Activated CD4-positive, alpha-beta T cell treated with anti-CD3 and anti-CD28 coated beads, Interleukin-2, amount 10 ng/mL, durations not matched to agents 24 days and 14 days (primary cell): ENCODE data around the gene B4GALNT1. TPM values are rescaled to one million over a fixed set of nuclear protein-coding genes. Genes with fewer than 3 reads are reported as not detected.
"Not testable (repeated sequence)": the region's sequence is repeated elsewhere in the genome, so short reads cannot be mapped to it uniquely, and the experiment has no call there.

Source experiments
- DNase-seq: peaks from one replicate; pipeline ENCODE4 v3.0.0; 2022
- H3K27ac Mint-ChIP-seq: one replicate; pipeline ENCODE4 v1.8.0; 2022; ENCODE audit warnings: mild to moderate bottlenecking, mixed read lengths
- H3K27me3 Mint-ChIP-seq: one replicate; pipeline ENCODE4 v1.8.0; 2022; ENCODE audit warnings: mixed read lengths
- H3K36me3 Mint-ChIP-seq: one replicate; pipeline ENCODE4 v1.8.0; 2022; ENCODE audit warnings: low read depth, mild to moderate bottlenecking, mixed read lengths
- H3K4me1 Mint-ChIP-seq: one replicate; pipeline ENCODE4 v1.8.0; 2021; ENCODE audit warnings: mixed read lengths
- H3K4me3 Mint-ChIP-seq: one replicate; pipeline ENCODE4 v1.8.0; 2022; ENCODE audit warnings: mild to moderate bottlenecking, moderate library complexity, mixed read lengths
- H3K9me3 Mint-ChIP-seq: one replicate; pipeline ENCODE4 v1.8.0; 2021; ENCODE audit warnings: mixed read lengths
- intact Hi-C: fragments of 100-400 bp; cut with micrococcal nuclease; formaldehyde crosslinking; loops from one replicate; pipeline ENCODE4 v1.15.1; 2023
- total RNA-seq: library from RNA; stranded (reverse); gene quantifications from 2 replicates; pipeline ENCODE4 v1.2.3, GENCODE V29; 2022

B4GALNT1 gene
- total RNA-seq, 1 donor from 2014 or later: 5.7 TPM

- intact Hi-C loops: no loop called here
- Mint-ChIP-seq H3K27ac (no peak overlapping the region), H3K9me3 (no peaks in the 10 kb centered on the region), H3K4me1 (no peaks in the 10 kb centered on the region), H3K4me3 (no peak overlapping the region), H3K36me3 (no peaks in the 10 kb centered on the region), H3K27me3 (peaks cover 4% of the 10 kb centered on the region)
- no peak for DNase-seq
These were observed 21.0 kb upstream of the B4GALNT1 start for GRCh38 chr12:57654042-57654441.

- H3K27ac Mint-ChIP-seq, H3K36me3 Mint-ChIP-seq, intact Hi-C loops, H3K4me1 Mint-ChIP-seq, H3K27me3 Mint-ChIP-seq, H3K9me3 Mint-ChIP-seq, H3K4me3 Mint-ChIP-seq, DNase-seq: not testable (repeated sequence)
These were observed 13.7 kb upstream of the B4GALNT1 start for GRCh38 chr12:57646659-57647049.

DNA sequence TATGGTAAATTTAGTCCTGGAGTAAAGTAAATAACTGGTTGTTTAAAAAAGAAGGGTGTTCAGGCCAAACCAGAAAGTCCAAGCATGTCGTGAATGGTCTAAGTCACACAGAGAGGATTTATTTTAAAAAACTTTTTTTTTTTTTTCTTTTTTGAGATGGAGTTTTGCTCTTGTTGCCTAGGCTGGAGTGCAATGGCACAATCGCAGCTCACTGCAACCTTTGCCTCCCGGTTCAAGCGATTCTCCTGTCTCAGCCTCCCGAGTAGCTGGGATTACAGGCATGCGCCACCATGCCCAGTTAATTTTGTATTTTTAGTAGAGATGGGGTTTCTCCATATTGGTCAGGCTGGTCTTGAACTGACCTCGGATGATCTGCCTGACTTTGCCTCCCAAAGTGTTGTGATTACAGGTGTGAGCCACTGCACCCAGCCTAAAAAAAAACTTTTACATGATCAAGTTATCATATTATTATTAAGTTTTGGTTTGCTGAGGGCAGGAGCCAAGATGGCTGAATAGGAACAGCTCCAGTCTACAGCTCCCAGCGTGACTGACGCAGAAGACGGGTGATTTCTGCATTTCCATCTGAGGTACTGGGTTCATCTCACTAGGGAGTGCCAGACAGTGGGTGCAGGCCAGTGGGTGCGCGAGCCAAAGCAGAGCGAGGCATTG, 13.1 kb upstream of the B4GALNT1 start:
- H3K4me3 Mint-ChIP-seq, H3K36me3 Mint-ChIP-seq, H3K9me3 Mint-ChIP-seq, H3K4me1 Mint-ChIP-seq, intact Hi-C loops, H3K27me3 Mint-ChIP-seq, DNase-seq, H3K27ac Mint-ChIP-seq: not testable (repeated sequence)

- peak; percentile 39 for DNase-seq
- Mint-ChIP-seq H3K4me1 (no peaks in the 10 kb centered on the region), H3K27ac (no peak overlapping the region), H3K4me3 (no peak overlapping the region), H3K9me3 (peaks cover 4% of the 10 kb centered on the region), H3K27me3 (peaks cover 20% of the 10 kb centered on the region), H3K36me3 (no peaks in the 10 kb centered on the region)
- intact Hi-C loops: no loop called here
These were observed 8.9 kb upstream of the B4GALNT1 start for GRCh38 chr12:57641699-57642442.

GRCh38 chr12:57640175-57641042, 7.4 kb upstream of the B4GALNT1 start:
- peak; percentile 41 for DNase-seq
- Mint-ChIP-seq H3K27me3 (peaks cover 21% of the 10 kb centered on the region), H3K4me1 (no peaks in the 10 kb centered on the region), H3K27ac (no peak overlapping the region), H3K36me3 (no peaks in the 10 kb centered on the region), H3K4me3 (no peak overlapping the region), H3K9me3 (peaks cover 4% of the 10 kb centered on the region)
- intact Hi-C loops: no loop called here

DNA sequence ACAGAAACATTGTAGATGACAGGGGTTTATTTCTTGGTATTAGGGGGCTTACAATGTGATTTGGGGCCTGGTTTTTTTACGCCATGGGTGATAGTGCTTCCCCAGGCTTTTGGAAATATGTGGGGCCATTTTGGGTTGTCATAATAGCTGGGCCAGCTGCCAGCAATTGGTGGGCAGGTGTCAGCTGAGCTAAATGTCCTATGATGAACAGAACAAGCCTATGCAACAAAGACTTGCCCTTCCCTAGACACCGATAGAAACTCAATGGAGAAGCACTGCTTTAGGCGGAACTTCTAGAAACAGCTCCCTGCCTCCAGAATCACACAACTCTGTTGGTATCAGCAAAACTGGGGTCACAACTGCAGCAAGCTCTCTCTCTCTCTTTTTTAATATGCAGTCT, 5.1 kb upstream of the B4GALNT1 start:
- H3K27ac Mint-ChIP-seq: no peak overlapping the region
- peaks cover 5% of the 10 kb centered on the region for H3K4me1 Mint-ChIP-seq
- H3K36me3 Mint-ChIP-seq: no peaks in the 10 kb centered on the region
- DNase-seq: peak; percentile 42
- peaks cover 34% of the 10 kb centered on the region for H3K27me3 Mint-ChIP-seq
- no peaks in the 10 kb centered on the region for H3K9me3 Mint-ChIP-seq
- no peak overlapping the region for H3K4me3 Mint-ChIP-seq
- intact Hi-C loops: no loop called here

DNA sequence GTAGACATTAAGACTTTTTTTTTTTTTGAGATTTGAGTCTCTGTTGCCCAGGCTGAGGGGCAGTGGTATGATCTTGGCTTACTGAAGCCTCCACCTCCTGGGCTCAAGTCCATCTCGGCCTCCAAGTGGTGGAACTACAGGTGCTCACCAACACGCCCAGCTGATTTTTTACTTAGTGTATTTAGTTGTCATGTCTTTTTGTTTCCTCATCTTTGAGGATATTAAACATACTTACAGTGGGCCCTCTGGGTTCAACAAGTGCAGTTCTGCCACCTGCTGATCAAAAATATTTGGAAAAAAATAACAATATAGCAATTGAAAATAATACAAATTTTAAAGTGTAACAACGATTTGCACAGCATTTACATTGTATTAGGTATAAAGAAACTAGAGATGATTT, 4.4 kb upstream of the B4GALNT1 start:
- intact Hi-C loops: no loop called here
- H3K27ac Mint-ChIP-seq: no peak overlapping the region
- peak; percentile 30 for DNase-seq
- H3K4me3 Mint-ChIP-seq: no peak overlapping the region
- peaks cover 6% of the 10 kb centered on the region for H3K4me1 Mint-ChIP-seq
- H3K36me3 Mint-ChIP-seq: no peaks in the 10 kb centered on the region
- peaks cover 34% of the 10 kb centered on the region for H3K27me3 Mint-ChIP-seq
- H3K9me3 Mint-ChIP-seq: no peaks in the 10 kb centered on the region

GRCh38 chr12:57636731-57637130, 3.7 kb upstream of the B4GALNT1 start:
- peak; percentile 28 for DNase-seq
- intact Hi-C loops, H3K27ac Mint-ChIP-seq, H3K4me3 Mint-ChIP-seq, H3K36me3 Mint-ChIP-seq, H3K4me1 Mint-ChIP-seq, H3K9me3 Mint-ChIP-seq: not testable (repeated sequence)
- H3K27me3 Mint-ChIP-seq: peaks cover 36% of the 10 kb centered on the region

DNA sequence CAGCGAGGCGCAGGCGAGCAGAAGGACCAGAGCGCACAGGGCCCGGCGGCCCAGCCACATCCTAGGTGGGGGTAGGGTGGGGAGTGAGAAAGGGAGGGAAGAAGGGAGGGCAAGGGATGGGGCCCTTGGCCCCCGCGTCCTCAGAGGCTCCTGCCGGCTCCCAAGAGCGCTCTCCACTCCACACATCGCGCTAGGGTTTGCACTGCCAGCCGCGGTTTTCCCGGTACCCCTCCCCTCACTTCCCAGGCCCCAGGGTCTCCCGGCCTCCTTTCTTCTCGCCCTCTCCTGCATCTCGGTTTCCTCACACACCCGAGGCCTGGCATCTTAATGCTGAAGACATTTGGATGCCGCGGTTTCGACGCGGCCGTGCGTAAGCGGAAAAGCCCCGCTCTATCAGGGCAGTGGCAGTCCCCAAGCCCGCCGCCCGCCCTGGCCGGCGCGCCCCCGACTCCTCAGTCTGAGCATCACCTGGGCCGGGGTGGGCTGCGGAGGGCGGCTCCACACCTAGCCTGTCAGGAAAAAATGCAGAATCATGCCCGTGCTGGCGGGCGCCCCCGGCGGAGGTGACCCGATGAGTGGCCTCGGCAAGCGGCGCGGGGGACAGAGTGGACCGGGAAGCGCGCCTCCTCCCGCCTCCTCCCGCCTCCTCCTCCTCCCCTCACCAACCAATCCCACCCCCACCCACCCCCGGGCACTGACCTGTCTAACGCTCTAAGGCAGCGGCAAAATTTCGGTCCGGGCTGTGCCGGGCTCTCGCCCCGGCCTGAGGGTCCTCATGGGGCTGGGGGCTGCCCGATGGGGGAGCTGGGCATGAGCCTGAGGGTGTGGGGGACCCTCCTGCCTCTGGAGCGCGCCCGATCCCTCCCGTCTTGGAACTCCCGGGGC, 686 bp downstream of the B4GALNT1 start:
- intact Hi-C loops: loop anchor here (2.0 to 5.0 kb wide), 3 partner anchors 42 to 112 kb away; partner anchors contain the start of genes OS9, PIP4K2C and TSPAN31
- Mint-ChIP-seq H3K4me3 (peak overlapping the region; percentile 84), H3K27ac (no peak overlapping the region), H3K9me3 (no peaks in the 10 kb centered on the region), H3K4me1 (peaks cover 11% of the 10 kb centered on the region), H3K27me3 (peaks cover 61% of the 10 kb centered on the region), H3K36me3 (peaks cover 3% of the 10 kb centered on the region)
- DNase-seq: peak; percentile 76

DNA sequence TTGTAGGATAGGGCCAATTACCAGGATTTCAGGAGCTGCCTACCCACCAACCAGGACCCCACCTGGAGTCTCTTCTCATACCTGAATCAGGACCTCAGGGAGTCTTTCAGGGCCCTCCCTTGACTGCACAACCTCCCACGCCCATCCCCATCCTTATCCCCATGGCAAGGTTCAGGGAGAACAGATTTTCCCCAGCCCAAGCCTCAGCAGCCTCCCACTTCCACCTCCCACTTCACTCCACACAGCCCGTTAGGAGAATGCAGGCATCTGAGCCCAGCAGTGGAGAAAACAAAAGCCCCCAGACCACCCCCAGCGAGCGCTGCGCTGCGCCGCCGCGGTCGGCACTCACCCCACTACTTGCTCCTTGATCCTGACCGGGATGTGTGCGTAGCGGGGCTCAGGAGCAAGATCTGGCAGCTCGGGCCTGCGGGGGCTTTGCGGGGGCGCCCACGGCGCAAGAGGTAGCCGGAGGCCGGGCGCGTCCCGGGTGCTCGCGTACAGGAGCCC, 1.4 kb downstream of the B4GALNT1 start:
- Mint-ChIP-seq H3K9me3 (no peaks in the 10 kb centered on the region), H3K27ac (no peak overlapping the region), H3K36me3 (peaks cover 3% of the 10 kb centered on the region), H3K27me3 (peaks cover 65% of the 10 kb centered on the region), H3K4me3 (peak overlapping the region; percentile 84), H3K4me1 (peaks cover 15% of the 10 kb centered on the region)
- intact Hi-C loops: loop anchor here (2.0 to 5.0 kb wide), 3 partner anchors 41 to 113 kb away; partner anchors contain the start of genes OS9, PIP4K2C and TSPAN31
- DNase-seq: no peak

DNA sequence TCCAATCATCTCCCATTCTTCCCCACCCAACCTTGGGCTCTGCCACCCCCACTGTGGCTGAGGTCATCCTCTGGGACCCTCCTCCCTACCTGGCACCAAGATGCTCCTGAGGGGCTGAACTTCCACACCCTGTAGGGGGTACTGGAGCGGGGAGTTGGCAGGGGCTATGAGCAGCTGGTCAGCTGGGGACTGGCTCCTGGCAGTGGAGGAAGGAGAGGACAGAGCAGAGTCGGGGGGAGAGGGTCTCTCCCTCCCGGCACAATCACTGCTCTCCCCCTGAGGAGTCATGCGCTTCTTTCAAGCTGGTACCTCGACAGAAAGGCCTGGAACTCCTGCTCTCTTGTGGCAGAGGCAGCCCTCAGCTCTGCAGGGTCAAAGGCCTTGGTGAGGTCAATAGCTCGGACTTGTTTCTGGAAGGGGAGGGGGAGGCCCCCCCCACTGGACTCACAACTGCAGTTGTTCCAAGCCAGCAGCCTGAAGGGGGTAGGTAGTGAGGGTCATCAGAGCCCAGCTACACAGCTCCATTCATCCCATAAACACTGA, 2.0 kb downstream of the B4GALNT1 start:
- H3K27me3 Mint-ChIP-seq: peaks cover 71% of the 10 kb centered on the region
- no peak overlapping the region for H3K4me3 Mint-ChIP-seq
- DNase-seq: peak; percentile 50
- H3K27ac Mint-ChIP-seq: no peak overlapping the region
- peaks cover 15% of the 10 kb centered on the region for H3K4me1 Mint-ChIP-seq
- H3K36me3 Mint-ChIP-seq: peaks cover 3% of the 10 kb centered on the region
- intact Hi-C loops: loop anchor here (5.0 kb wide), 1 partner anchor 61 kb away; the partner anchor contains the start of gene OS9
- H3K9me3 Mint-ChIP-seq: no peaks in the 10 kb centered on the region

- Mint-ChIP-seq H3K27me3 (peaks cover 80% of the 10 kb centered on the region), H3K4me3 (no peak overlapping the region), H3K27ac (no peak overlapping the region), H3K9me3 (no peaks in the 10 kb centered on the region), H3K36me3 (peaks cover 3% of the 10 kb centered on the region), H3K4me1 (peaks cover 15% of the 10 kb centered on the region)
- intact Hi-C loops: loop anchor here (5.0 kb wide), 1 partner anchor 62 kb away; the partner anchor contains the start of gene OS9
- DNase-seq: peak; percentile 54
These were observed 3.0 kb downstream of the B4GALNT1 start for GRCh38 chr12:57629897-57630471.
